Neutrophil (primary cell): ENCODE measurements around the gene F2R.

ENCODE experiments used
- H3K27ac ChIP-seq: fragments of 200-600 bp; sonication (generic); 2 replicates; pipeline ENCODE4 v1.5.1; 2016; ENCODE audit warnings: mild to moderate bottlenecking, moderate library complexity
- H3K27me3 ChIP-seq: fragments of 200-600 bp; sonication (generic); 2 replicates; pipeline ENCODE4 v1.6.0; 2016; ENCODE audit warnings: mild to moderate bottlenecking
- H3K36me3 ChIP-seq: fragments of 200-600 bp; sonication (generic); 2 replicates; pipeline ENCODE4 v1.5.1; 2017
- H3K4me1 ChIP-seq, 2 experiments: fragments of 200-600 bp in 1 of 2; sonication (generic) in 1 of 2; 1 replicate in 1 of 2; 2 replicates in 1 of 2; pipeline versions ENCODE4 v1.5.1 to v1.6.1; 2013 to 2016; ENCODE audit warnings: low read depth in 1 of 2, low read length in 1 of 2, mild to moderate bottlenecking in 1 of 2, moderate library complexity in 1 of 2; ENCODE audit not compliant: control insufficient read depth in 1 of 2, insufficient read depth in 1 of 2
- H3K4me3 ChIP-seq, 2 experiments: fragments of 200-600 bp in 1 of 2; sonication (generic) in 1 of 2; 1 replicate in 1 of 2; 2 replicates in 1 of 2; pipeline ENCODE4 v1.5.1; 2013 to 2016; ENCODE audit warnings: low read depth in 1 of 2, low read length in 1 of 2, mild to moderate bottlenecking in 1 of 2, moderate library complexity in 1 of 2
- H3K9me3 ChIP-seq: fragments of 200-600 bp; sonication (generic); 2 replicates; pipeline ENCODE4 v1.5.1; 2016
- CTCF ChIP-seq: fragments of 200-600 bp; sonication (generic); IDR thresholded peaks from 2 replicates; pipeline ENCODE4 v1.5.1; 2016; ENCODE audit warnings: antibody characterized with exemption

The F2R gene

GRCh38 chr5:76715736-76716455, at the start of gene F2R:
Gene F2R, plus strand, starts transcription at chr5:76716126. Its CDS starts 182 bp downstream, at chr5:76716308.
- Histone ChIP-seq H3K4me1 (peaks cover 25% of the 10 kb centered on the region in 2 experiments), H3K4me3 (peak within 1 kb of the TSS; percentile 71 to 92), H3K27ac (no peak within 1 kb of the TSS), H3K9me3 (no peaks in the 10 kb centered on the region), H3K27me3 (peaks cover 60% of the 10 kb centered on the region), H3K36me3 (no peaks in the 10 kb centered on the region)
- peak; percentile 32 for TF ChIP-seq CTCF

GRCh38 chr5:76667495-76667894, 48.4 kb upstream of the F2R start:
- H3K36me3 ChIP-seq = peaks cover 71% of the 10 kb centered on the region
- TF ChIP-seq CTCF = no peak
- H3K27ac ChIP-seq = no peak overlapping the region

GRCh38 chr5:76669245-76669644, 46.7 kb upstream of the F2R start:
- Histone ChIP-seq H3K4me3 (no peak overlapping the region), H3K27me3 (no peaks in the 10 kb centered on the region), H3K27ac (no peak overlapping the region), H3K36me3 (peaks cover 72% of the 10 kb centered on the region), H3K9me3 (no peaks in the 10 kb centered on the region), H3K4me1 (peaks cover 18 to 20% of the 10 kb centered on the region in 2 experiments)
- TF ChIP-seq CTCF = no peak

More at GRCh38 chr5:76667495-76667894, 48.4 kb upstream of the F2R start:
- Histone ChIP-seq H3K27me3 (no peaks in the 10 kb centered on the region), H3K9me3 (no peaks in the 10 kb centered on the region), H3K4me3 (no peak overlapping the region), H3K4me1 (peaks cover 9% of the 10 kb centered on the region in 2 experiments)

GRCh38 chr5:76670508-76670907, 45.4 kb upstream of the F2R start:
- Histone ChIP-seq H3K36me3 (peaks cover 75% of the 10 kb centered on the region), H3K9me3 (no peaks in the 10 kb centered on the region), H3K27ac (no peak overlapping the region), H3K4me1 (peaks cover 18 to 20% of the 10 kb centered on the region in 2 experiments), H3K27me3 (no peaks in the 10 kb centered on the region), H3K4me3 (no peak overlapping the region)
- TF ChIP-seq CTCF = no peak

- H3K27ac ChIP-seq = peak overlapping the region; percentile 73
- H3K4me1 ChIP-seq = peaks cover 18 to 20% of the 10 kb centered on the region in 2 experiments
- H3K4me3 ChIP-seq = no peak overlapping the region
- no peak for TF ChIP-seq CTCF
- peaks cover 74% of the 10 kb centered on the region for H3K36me3 ChIP-seq
- H3K9me3 ChIP-seq = no peaks in the 10 kb centered on the region
- no peaks in the 10 kb centered on the region for H3K27me3 ChIP-seq
Measured at GRCh38 chr5:76672242-76672641, 43.7 kb upstream of the F2R start.
